Activated T-cell treated with anti-CD3 and anti-CD28 coated beads for 48 hours (primary cell): ENCODE data around the gene SIPA1L2.
A peak's percentile ranks its signal among the peaks of the same experiment; 100 is the strongest.

Experiments used
- DNase-seq: peaks from one replicate; pipeline ENCODE4 v3.0.0-alpha.2; 2020; ENCODE audit warnings: low read depth

The SIPA1L2 gene, protein sequence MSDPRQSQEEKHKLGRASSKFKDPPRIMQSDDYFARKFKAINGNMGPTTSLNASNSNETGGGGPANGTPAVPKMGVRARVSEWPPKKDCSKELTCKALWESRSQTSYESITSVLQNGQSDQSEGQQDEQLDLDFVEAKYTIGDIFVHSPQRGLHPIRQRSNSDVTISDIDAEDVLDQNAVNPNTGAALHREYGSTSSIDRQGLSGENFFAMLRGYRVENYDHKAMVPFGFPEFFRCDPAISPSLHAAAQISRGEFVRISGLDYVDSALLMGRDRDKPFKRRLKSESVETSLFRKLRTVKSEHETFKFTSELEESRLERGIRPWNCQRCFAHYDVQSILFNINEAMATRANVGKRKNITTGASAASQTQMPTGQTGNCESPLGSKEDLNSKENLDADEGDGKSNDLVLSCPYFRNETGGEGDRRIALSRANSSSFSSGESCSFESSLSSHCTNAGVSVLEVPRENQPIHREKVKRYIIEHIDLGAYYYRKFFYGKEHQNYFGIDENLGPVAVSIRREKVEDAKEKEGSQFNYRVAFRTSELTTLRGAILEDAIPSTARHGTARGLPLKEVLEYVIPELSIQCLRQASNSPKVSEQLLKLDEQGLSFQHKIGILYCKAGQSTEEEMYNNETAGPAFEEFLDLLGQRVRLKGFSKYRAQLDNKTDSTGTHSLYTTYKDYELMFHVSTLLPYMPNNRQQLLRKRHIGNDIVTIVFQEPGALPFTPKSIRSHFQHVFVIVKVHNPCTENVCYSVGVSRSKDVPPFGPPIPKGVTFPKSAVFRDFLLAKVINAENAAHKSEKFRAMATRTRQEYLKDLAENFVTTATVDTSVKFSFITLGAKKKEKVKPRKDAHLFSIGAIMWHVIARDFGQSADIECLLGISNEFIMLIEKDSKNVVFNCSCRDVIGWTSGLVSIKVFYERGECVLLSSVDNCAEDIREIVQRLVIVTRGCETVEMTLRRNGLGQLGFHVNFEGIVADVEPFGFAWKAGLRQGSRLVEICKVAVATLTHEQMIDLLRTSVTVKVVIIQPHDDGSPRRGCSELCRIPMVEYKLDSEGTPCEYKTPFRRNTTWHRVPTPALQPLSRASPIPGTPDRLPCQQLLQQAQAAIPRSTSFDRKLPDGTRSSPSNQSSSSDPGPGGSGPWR (N-terminal part only)

DNA sequence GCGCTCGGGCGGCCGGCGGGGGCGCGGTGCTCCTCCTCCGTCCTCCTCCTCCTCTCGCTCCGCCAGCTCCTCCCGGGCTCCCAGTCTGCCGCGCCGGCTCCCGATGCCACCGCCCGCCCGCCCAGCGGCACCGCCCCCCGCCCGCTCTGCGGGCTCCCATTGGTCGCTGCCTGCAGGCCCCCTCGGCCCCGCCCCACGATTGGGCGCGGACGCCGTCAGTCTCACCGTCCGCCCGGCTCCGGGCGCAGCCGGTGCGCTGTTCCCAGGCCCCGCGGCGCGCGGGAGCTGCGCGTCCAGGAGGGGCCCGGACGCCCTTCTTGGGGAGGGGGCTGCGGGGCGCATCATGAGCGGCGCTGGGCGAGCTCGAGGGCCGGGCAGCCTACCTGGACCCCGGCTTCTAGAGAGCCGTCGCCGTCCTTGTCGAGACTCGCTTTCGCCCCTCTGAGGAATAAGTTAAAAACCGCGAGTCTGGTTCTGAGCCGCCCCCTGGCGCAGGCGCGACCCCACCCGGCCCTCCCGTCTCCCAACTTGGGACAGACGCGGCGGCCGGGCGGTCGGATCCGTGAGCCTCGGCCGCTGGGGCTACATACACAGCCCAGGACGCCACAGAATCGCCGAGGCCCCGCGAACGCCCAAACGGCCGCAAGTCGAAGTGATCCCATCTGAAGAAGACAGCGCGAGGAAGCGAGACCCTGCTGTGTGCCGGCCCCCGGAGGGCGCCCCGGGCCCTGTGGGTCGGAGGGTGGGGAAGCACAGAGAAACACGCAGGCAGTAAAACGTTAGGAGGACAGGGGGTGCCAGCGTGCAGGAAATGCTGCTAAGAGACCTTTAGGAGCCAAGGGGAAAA, at the start of gene SIPA1L2:
TSS of gene SIPA1L2 (minus strand) at position 87 of the 847 bp plus-strand sequence. CDS start 114,794 bp downstream, outside the sequence.
- DNase-seq: peak; percentile 90

DNA sequence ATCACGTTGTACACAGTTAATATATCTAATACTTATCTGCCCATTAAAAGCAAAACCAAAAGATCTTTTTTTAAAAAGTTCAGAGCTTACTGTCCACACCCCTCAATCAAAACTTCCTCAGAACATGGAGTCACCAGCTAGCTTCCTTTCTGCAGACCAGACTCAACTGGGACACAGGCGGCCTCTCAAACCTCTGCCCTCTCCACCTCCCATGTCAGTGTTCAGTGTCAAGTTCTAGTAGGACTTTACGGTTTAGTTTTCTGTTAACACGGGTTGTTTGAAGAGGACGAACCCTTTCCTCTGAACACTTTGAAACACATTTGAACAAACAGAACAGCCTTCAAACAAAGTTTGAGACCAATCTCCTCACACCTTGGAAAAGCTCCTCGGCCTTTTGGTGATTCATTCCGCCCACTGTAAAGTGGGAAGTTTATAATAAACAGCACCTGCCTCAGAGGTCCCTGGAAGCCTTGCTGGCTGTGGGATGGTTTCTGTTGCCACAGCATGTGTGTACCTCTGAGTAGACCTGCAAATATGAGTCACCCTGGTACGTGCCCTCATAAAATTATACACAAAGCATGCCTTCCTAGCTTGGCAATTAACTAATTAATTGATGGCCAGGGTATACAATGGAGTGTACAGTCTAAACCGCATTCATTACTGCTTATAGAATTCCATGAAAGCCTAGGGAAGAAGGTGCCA, 48.4 kb upstream of the SIPA1L2 start:
- no peak for DNase-seq

DNA sequence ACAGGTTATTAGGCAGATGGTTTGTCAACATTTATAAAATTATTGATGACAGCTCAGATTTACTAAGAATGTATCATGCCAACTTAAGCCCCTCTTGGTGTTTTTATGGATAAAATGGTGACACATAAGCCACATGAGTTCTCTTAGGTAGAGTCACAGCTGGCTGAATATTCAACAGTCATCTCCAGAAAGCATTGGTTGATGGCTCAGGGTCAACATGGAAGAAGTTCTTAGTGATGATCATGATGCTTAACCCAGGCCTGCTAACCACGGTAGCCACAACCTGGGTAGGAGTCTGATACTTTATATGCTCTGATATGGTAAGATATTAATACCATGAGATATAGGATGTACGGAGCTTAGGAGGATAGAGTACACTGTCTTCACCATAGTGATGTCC, 46.4 kb upstream of the SIPA1L2 start:
- no peak for DNase-seq

DNA sequence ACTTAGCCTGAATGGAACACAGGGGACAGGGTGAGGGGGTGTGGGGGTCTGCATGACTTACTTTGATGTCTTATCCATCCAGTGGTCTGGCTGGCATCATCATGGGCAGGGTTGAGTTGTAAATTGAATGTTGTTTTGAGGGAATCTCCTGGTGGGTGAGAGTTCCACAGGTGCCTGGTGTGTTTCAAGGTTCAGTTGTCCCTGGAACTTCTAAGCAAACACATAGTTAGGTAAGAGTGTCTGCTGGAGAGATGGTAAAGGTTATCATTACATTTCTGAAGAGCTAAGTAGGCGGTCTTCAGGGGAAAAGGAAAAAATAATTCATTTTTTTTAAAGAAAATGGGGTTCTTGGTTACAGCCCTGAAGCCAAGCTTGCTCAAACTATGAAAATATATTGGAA, 46.0 kb upstream of the SIPA1L2 start:
- no peak for DNase-seq

DNA sequence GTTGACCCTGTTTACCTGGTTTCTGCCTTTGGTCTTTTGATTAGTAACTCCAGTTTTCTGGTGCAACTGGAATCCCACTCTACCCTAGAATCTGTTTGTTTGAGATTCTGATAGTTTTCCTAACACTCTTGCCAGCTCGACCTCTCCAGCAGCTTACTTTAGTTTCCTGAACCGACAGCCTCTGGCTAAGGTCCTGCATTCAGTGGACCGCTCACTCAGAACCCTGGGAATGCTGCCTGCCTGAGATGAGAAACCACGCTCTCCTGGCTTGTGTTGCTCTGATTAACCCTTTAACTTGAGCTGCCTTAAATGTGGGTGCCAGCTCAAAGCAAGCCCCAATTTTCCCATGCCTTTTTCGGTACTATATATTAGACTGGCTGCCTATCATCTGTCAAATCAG, 45.3 kb upstream of the SIPA1L2 start:
- no peak for DNase-seq

DNA sequence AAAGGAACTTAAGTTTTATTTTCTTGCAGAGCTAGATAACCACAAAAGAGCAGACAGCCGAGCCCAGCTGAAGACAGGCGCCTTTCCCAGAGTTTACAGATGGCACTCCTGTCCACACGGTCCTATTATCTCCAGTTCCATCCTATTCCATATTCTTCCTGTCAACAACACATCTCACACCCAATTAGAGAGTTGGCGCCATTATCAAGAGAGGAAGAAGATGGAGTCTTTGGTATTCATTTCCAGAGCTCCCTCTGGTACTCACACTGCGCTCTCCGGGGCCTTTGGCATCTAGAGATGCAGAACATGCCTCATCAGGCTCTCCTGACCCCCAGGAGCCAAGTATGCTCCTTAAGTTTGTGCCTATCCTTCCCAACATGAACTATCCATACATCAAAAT, 43.3 kb upstream of the SIPA1L2 start:
- no peak for DNase-seq

DNA sequence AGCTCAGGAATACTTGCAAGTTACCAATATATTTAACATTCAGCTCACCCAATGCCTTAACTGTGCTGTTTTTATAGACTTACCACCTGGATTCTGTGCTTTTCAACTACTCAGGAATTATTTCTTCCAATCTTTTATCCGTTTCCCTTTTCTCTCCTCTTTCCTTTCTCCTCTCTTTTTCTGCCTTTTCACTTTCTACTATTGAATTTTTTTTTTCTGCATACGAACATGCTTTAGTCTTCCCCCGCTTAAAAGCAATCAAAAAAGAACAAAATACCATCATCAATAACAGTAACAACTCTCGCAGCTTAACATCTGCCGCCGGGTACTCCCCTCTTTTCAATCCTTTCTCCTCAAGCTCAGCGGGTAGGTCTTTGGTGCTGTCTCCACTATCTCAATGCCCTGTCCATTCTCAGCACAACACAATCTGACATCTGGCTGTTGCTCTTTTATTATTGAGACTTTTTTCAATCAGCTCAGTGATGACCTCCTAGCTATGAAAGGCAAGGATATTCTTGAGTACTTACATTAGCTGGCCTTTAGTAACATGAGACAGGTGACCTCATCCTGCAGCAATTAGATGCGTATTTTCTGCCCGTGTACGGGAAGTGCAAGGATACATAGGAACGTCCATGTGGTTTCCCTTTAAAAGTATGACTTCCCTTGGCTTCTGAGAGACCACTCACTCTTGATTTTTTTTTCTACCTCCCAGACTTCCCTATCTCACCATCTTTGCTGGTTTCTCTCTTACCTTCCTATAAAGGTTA, 40.2 kb upstream of the SIPA1L2 start:
- no peak for DNase-seq

DNA sequence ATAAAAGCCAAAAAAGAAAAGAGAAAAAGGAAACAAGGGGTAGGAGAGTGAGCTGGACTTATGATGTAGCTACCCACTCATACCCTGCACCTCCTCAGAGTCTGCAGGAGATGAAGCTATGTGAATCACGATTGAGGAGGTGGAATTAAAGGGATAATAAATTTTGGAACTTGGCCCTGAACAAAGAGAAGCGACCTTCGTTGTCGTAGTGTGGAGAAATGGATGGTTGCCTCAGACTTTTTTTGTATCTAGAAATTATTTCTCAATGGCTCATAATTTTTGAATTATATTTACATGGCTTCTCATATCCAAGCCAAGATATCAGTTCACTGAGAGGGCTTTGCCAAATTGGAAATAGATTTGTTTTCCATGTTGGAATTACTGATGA, 37.8 kb upstream of the SIPA1L2 start:
- DNase-seq: no peak

DNA sequence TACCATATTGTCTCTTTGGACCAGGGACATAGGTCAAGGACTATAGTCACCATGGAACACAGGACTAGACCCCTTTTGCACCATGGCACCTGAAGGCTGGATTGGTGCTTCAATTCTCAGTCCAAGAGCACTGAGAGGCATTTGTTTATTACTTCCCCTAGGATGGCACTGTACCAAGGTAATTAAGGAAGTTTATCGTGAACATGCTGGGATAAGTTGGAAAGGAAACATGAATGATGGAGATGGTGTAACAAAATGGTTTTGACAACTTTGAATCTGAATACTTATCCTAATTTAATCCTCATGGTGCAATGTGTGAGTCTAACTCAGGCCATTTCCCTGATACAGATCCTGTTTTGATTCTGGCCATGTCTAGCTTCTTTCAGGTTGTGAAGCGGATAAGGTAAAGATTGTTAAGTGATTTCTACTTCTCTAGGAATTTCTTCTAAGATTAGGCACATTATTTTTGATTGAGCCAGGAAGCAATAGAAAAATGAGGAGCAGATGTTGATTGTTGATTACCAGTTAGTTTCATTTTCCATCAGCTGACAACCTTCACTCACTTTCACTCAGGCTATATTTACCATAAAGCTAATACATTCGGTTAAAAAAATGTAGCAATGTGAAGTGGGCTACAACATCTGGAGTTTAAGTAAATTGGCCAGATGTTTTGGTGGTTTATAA, 37.3 kb upstream of the SIPA1L2 start:
- no peak for DNase-seq

DNA sequence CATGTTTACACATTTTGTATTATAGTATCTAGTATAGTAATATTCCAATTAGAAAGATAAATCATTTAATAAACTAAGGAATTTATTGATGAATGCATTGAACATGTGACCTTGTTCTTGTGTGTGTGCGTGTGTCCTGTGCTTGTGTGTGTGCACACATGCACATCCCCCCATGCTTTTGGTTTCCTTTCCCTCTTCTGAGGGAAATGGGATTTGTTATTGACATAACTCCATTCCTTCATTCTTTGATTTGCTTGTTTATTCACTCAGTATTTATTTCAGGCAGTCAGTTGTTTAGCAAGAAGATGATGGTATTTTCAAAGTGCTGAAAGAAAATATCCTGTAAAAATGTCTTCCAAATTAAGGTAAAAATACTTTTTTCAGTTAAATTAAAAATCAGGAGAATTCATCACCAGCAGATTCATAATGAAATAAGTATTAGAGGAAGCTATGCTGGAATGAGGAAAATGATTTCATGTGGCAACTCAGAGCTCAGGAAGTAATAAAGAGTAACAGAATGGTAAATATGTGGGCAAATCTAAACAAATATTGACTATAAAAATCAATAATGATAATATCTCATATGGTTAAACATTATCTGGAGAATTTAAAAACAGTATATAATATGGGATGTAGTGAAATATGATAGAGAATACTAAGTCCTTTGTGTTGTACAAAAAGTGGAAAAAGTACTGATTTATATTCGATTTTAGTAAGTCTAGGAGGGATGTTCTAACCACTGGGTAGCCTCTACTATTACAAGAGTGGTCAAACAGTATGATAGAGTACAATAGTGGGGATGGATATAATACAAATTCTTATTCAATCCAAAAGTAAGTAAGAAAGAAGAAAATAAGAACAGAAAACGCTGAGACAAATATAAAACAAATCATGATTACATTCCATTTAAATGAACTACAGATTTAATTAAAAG, 35.2 kb upstream of the SIPA1L2 start:
- DNase-seq: no peak

DNA sequence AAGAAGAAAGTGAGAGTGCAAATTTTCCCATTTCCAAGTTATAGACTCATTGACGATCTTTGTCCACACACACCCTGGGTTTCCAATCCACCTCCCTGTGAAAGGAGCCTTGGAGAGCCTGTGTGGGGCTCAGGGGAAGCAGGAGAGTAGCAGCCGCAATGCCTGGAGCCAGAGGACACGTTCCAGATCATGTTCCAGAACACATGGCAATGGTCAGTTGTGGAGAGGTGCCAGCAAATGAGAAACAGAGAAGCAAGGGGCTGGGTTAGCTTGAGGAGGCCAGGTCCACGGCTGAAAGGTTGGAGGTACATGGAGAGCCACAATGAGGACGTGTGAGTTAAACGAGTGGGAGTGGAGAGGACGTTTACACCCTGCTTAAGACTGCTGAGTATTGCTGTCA, 33.0 kb upstream of the SIPA1L2 start:
- DNase-seq: no peak

DNA sequence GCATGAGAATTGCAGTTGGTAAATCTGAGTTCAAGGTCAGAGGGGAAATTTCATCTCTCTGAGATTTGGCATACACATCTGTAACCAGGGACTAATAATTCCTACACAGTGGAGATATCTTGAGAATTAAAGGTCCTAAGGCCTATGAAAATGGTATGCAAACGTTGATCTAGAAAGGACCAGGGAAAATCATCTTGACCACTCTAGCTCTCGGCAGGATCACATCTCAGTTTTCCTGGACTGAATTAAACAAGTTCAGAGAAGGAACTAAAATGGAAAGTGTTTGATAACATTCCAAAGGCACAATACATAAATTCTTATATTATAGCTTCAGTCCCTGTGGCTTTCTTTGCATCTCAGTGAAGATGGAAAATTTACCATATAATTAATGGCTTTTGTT, 28.5 kb upstream of the SIPA1L2 start:
- DNase-seq: no peak

DNA sequence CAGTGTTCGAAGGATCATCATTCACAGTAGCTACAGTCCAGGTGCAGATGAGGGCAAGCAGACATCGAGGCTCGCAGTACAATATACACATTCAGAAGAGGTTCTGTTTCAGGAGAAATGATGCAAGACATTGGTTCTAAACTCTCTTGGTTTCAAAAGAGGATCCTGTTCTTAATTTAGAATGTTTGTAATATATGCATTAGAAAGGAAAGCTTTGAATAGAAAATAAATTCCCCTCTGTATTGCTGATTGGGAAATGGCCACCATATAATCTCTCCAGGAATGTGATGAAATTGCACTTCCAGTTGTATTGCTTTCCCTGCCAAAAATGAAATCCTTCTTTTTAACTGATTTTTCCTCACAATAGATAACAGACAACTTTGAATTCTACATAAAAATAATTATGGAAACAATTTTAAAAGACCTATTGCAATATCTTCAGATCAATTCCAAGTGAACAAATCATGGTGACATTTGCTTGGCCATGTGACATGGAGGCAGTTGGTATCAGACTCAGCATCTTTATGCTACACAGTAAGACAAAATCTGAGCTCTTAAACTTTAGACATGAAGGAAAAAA, 27.6 kb upstream of the SIPA1L2 start:
- DNase-seq: no peak

DNA sequence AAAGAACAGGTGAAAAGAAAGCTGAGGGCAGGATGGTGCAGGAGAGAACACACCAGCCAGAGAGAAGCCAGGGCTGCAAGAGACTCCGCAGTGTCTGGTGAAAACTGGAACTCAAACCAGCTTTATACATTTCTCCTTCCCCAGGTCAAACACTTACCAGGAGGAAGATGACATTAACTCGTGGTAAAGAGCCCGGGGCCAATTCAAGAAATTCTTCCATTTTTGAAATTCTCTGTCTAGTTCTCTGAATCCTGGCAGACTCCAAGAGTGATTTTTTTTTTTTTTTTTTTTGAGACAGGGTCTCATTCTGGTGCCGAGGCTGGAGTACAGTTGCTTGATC, 25.8 kb upstream of the SIPA1L2 start:
- no peak for DNase-seq

DNA sequence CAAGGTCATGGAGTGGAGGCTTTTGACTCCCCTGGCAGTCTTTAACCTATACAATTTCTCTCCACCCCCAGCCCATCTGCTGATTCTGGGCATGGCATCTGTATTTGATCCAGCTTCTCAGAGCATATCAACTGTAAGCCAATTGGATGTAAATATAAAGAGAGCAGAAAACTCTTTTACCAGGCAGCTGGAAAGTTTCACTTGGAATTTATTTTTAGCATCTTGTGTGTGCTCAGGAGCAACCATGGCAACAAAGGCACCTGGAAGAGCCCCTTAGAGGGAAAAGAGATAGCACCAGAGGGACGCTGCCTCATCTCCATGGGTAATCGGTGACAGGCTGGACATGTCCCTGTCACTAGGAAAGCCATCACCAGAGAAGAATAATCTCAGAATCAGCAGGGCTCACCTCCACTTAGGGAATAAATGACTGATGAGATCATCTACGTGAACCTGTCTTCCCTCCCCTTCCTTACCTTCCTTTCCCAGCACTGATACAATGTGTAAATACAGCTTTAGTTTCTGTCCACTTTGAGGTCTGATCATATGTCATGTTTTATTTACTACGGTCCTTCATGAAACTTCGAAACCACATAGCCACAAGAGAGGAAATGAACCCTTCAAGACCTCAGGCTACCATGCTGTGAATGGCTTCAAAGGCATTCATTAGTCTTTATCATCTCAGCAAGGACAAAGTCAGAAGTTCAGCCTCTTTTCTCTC, 25.3 kb upstream of the SIPA1L2 start:
- no peak for DNase-seq

DNA sequence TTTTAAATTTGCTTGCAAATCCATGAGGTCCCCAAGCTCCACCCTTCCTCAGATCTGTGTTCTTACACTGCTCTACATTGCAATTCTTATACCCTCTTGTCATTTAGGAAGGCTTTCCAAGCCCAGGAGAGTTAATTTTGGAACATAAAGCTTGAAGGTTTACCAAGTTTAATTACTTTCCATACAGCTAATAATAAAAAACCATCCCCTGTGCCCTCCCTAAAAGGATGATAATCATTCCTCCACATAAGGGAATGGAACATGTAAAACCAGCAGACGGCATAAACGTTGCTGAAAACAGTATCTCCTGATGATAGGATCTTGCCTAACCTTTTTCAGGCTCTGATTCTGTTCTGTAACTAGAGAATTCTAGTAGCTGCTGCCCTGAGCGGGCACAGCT, 23.9 kb upstream of the SIPA1L2 start:
- no peak for DNase-seq

DNA sequence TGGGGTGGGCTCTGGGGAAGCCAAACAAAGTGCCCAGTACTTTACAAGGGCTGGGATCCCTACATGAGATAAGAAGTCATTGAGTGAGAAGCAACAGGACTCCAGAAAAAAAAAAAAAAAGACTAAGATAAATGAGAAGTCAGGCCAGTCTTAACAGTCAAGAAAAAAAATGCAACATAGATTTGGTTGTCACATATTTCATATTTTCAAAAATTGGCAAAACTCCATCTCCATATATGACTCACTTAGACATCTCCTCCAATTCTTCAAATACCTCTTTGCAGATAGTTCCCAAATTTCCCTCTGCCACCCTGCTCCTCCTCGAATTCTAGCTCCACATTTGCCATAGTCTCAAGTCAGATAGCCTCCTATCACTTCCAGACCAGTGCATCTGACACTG, 20.9 kb upstream of the SIPA1L2 start:
- no peak for DNase-seq

DNA sequence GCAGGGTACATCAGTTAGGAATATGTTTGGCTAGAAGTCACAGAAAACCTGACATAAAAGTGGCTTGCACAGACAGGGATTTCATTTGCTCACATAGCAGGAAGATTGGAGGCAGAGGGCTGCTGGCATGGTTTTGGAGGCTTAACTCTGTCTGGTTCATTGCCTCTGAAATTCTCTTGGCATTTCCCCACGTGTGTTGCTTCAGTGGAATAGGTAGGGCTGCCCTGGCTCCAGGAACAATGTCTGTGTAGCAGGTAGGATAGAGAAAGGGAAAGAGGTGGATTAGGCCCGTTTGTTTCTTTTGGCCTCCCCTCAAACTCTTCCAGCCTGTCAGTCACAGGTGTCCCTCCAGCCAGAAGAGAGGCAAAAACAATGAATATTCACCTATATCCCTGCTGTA, 20.5 kb upstream of the SIPA1L2 start:
- no peak for DNase-seq
